GM23338 (cell line): ENCODE measurements around the gene CHCHD3.

Source experiments
- CREB1 ChIP-seq: fragments of 250-450 bp; sonication (Bioruptor Pico); IDR thresholded peaks from 2 replicates; pipeline ENCODE4 v1.5.0; 2020; ENCODE audit warnings: low read depth, mild to moderate bottlenecking, moderate library complexity
- CTCF ChIP-seq, 2 experiments: fragments of 200-600 bp in 1 of 2; sonication (generic) in 1 of 2; conservative IDR thresholded peaks; 2 replicates each; pipeline versions ENCODE4 v1.5.1 to v1.6.1; 2016 to 2017; ENCODE audit warnings: antibody characterized with exemption in 2 of 2, low read depth in 2 of 2, mild to moderate bottlenecking in 2 of 2, moderate library complexity in 1 of 2
- EZH2phosphoT487 ChIP-seq: fragments of 200-600 bp; sonication (generic); IDR thresholded peaks from one replicate; pipeline ENCODE4 v1.8.1; 2018; ENCODE audit warnings: antibody characterized with exemption; ENCODE audit not compliant: unreplicated experiment
- POLR2AphosphoS5 ChIP-seq: IDR thresholded peaks from 2 replicates; pipeline ENCODE4 v1.6.1; 2016; ENCODE audit warnings: antibody characterized with exemption, low read depth
- REST ChIP-seq: IDR thresholded peaks from one replicate; pipeline ENCODE4 v1.6.1; 2018; ENCODE audit warnings: antibody characterized with exemption; ENCODE audit not compliant: unreplicated experiment

GRCh38 chr7:132895231-132895630 lies 186.7 kb downstream of the CHCHD3 start:
- TF ChIP-seq CTCF (conservative IDR thresholded peaks at IDR 0.05; ENCODE audit: low read depth in 2 of 2) (no peak), POLR2AphosphoS5 (no peak), REST (no peak), EZH2phosphoT487 (no peak), CREB1 (no peak)
